ENCODE data around the gene MAN2A1.

Gene MAN2A1

GRCh38 chr5:109689740-109690241 is at the start of gene MAN2A1:
Gene MAN2A1 (plus strand): TSS chr5:109689927. CDS start chr5:109690418, 491 bp downstream.
- DNase-seq (ENCODE audit: low read depth): peak; percentile 33

GRCh38 chr5:109640976-109641375 is 48.8 kb upstream of the MAN2A1 start:
- DNase-seq (ENCODE audit: low read depth): no peak

GRCh38 chr5:109643791-109644350 is 45.9 kb upstream of the MAN2A1 start:
- DNase-seq (ENCODE audit: low read depth): no peak

- no peak for DNase-seq (ENCODE audit: low read depth)
Observed at GRCh38 chr5:109644829-109645228, 44.9 kb upstream of the MAN2A1 start.

- DNase-seq (ENCODE audit: low read depth): no peak
Observed at GRCh38 chr5:109645707-109646192, 44.0 kb upstream of the MAN2A1 start.

- DNase-seq (ENCODE audit: low read depth): no peak
Observed at GRCh38 chr5:109649318-109649717, 40.4 kb upstream of the MAN2A1 start.

- no peak for DNase-seq (ENCODE audit: low read depth)
Observed at GRCh38 chr5:109650493-109650892, 39.2 kb upstream of the MAN2A1 start.

GRCh38 chr5:109652096-109652495 is 37.6 kb upstream of the MAN2A1 start:
- no peak for DNase-seq (ENCODE audit: low read depth)

- DNase-seq (ENCODE audit: low read depth): no peak
Observed at GRCh38 chr5:109653042-109653441, 36.7 kb upstream of the MAN2A1 start.

GRCh38 chr5:109653561-109654239 is 36.0 kb upstream of the MAN2A1 start:
- no peak for DNase-seq (ENCODE audit: low read depth)

GRCh38 chr5:109654455-109654854 is 35.3 kb upstream of the MAN2A1 start:
- DNase-seq (ENCODE audit: low read depth): no peak

GRCh38 chr5:109655841-109656240 is 33.9 kb upstream of the MAN2A1 start:
- DNase-seq (ENCODE audit: low read depth): no peak

GRCh38 chr5:109656829-109657228 is 32.9 kb upstream of the MAN2A1 start:
- peak; percentile 70 for DNase-seq (ENCODE audit: low read depth)

GRCh38 chr5:109659901-109660300 is 29.8 kb upstream of the MAN2A1 start:
- no peak for DNase-seq (ENCODE audit: low read depth)

- no peak for DNase-seq (ENCODE audit: low read depth)
Observed at GRCh38 chr5:109660301-109660700, 29.4 kb upstream of the MAN2A1 start.

GRCh38 chr5:109668237-109668636 is 21.5 kb upstream of the MAN2A1 start:
- DNase-seq (ENCODE audit: low read depth): no peak

- no peak for DNase-seq (ENCODE audit: low read depth)
Observed at GRCh38 chr5:109668668-109669422, 20.9 kb upstream of the MAN2A1 start.

GRCh38 chr5:109669991-109670706 is 19.6 kb upstream of the MAN2A1 start:
- no peak for DNase-seq (ENCODE audit: low read depth)

GRCh38 chr5:109671136-109671535 is 18.6 kb upstream of the MAN2A1 start:
- no peak for DNase-seq (ENCODE audit: low read depth)

- no peak for DNase-seq (ENCODE audit: low read depth)
Observed at GRCh38 chr5:109674596-109674995, 15.1 kb upstream of the MAN2A1 start.

GRCh38 chr5:109676920-109677319 is 12.8 kb upstream of the MAN2A1 start:
- no peak for DNase-seq (ENCODE audit: low read depth)

GRCh38 chr5:109678447-109678846 is 11.3 kb upstream of the MAN2A1 start:
- no peak for DNase-seq (ENCODE audit: low read depth)
